Ascending aorta (tissue), 2 donors: Measurements from ENCODE around the gene TMEM31. TPM values are rescaled to one million over a fixed set of nuclear protein-coding genes. Genes with fewer than 3 reads are reported as not detected.

ENCODE experiments used
- DNase-seq, 2 donors: peaks; one replicate each; pipeline ENCODE4 v3.0.0-alpha.2; 2019; ENCODE audit warnings: low spot score in 2 of 2
- H3K27ac ChIP-seq, 2 donors: fragments of 200-600 bp; sonication (generic); one replicate each; pipeline ENCODE4 v1.5.1; 2016 to 2017; ENCODE audit warnings: mild to moderate bottlenecking in 1 of 2
- H3K27me3 ChIP-seq: fragments of 200-600 bp; sonication (generic); one replicate; pipeline ENCODE4 v1.5.1; 2017
- H3K36me3 ChIP-seq, 2 donors: fragments of 200-600 bp; sonication (generic); one replicate each; pipeline ENCODE4 v1.5.1; 2016
- H3K4me1 ChIP-seq, 2 donors: fragments of 200-600 bp; sonication (generic); one replicate each; pipeline ENCODE4 v1.5.1; 2016 to 2017; ENCODE audit warnings: mild to moderate bottlenecking in 1 of 2
- H3K4me3 ChIP-seq, 2 donors: fragments of 200-600 bp; sonication (generic); one replicate each; pipeline ENCODE4 v1.5.1; 2016 to 2017; ENCODE audit warnings: mild to moderate bottlenecking in 1 of 2
- H3K9me3 ChIP-seq, 2 donors: fragments of 200-600 bp; sonication (generic); one replicate each; pipeline ENCODE4 v1.5.1; 2016
- intact Hi-C: fragments of 100-400 bp; cut with DNase I; formaldehyde crosslinking; loops from one replicate; pipeline ENCODE4 v1.15.1; 2023
- total RNA-seq: library from RNA; depleted of rRNA; stranded (reverse); fragments of >200 nt; gene quantifications from one replicate; pipeline ENCODE4 v1.1.0, GENCODE V29; 2016
- TF ChIP-seq, protein P1 (sequence below), 3 experiments: fragments of 200-600 bp in 2 of 3; fragments of 450-650 bp in 1 of 3; sonication (generic) in 2 of 3; IDR thresholded peaks; one replicate each; pipeline ENCODE4 v1.5.1; 2016 to 2019; ENCODE audit warnings: antibody characterized with exemption in 3 of 3, mild to moderate bottlenecking in 1 of 3, moderate library complexity in 1 of 3

The TMEM31 gene
- not detected for total RNA-seq

GRCh38 chrX:103710609-103711008, at the start of gene TMEM31:
TSS of gene TMEM31 (plus strand) at chrX:103710909. CDS start at chrX:103712259, 1,350 bp downstream.
- no peak within 1 kb of the TSS for H3K27ac ChIP-seq
- no peaks in the 10 kb centered on the region for H3K4me1 ChIP-seq
- H3K36me3 ChIP-seq, result no peaks in the 10 kb centered on the region
- H3K4me3 ChIP-seq, result no peak within 1 kb of the TSS
- no peaks in the 10 kb centered on the region for H3K27me3 ChIP-seq
- no peak for DNase-seq
- no peaks in the 10 kb centered on the region for H3K9me3 ChIP-seq
- TF ChIP-seq, protein P1, sequence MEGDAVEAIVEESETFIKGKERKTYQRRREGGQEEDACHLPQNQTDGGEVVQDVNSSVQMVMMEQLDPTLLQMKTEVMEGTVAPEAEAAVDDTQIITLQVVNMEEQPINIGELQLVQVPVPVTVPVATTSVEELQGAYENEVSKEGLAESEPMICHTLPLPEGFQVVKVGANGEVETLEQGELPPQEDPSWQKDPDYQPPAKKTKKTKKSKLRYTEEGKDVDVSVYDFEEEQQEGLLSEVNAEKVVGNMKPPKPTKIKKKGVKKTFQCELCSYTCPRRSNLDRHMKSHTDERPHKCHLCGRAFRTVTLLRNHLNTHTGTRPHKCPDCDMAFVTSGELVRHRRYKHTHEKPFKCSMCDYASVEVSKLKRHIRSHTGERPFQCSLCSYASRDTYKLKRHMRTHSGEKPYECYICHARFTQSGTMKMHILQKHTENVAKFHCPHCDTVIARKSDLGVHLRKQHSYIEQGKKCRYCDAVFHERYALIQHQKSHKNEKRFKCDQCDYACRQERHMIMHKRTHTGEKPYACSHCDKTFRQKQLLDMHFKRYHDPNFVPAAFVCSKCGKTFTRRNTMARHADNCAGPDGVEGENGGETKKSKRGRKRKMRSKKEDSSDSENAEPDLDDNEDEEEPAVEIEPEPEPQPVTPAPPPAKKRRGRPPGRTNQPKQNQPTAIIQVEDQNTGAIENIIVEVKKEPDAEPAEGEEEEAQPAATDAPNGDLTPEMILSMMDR (IDR thresholded peaks at IDR 0.05), result no peak
- intact Hi-C loops, result loop anchor here (5.0 kb wide), 1 partner anchor 62 kb away; no protein-coding TSS in a partner anchor

GRCh38 chrX:103663981-103664762, 46.5 kb upstream of the TMEM31 start:
- no peak for DNase-seq
- no peak overlapping the region for H3K27ac ChIP-seq
- H3K27me3 ChIP-seq, result no peaks in the 10 kb centered on the region
- no peaks in the 10 kb centered on the region for H3K4me1 ChIP-seq
- H3K4me3 ChIP-seq, result no peak overlapping the region
- no peaks in the 10 kb centered on the region for H3K36me3 ChIP-seq
- no peaks in the 10 kb centered on the region for H3K9me3 ChIP-seq
- intact Hi-C loops, result no loop called here
- TF ChIP-seq, protein P1 (IDR thresholded peaks at IDR 0.05), result no peak

- Histone ChIP-seq H3K27me3 (no peaks in the 10 kb centered on the region), H3K27ac (no peak overlapping the region), H3K36me3 (no peaks in the 10 kb centered on the region), H3K4me3 (no peak overlapping the region), H3K4me1 (no peaks in the 10 kb centered on the region), H3K9me3 (no peaks in the 10 kb centered on the region)
- intact Hi-C loops, result no loop called here
- TF ChIP-seq, protein P1 (IDR thresholded peaks at IDR 0.05), result no peak
- no peak for DNase-seq
These were observed 44.3 kb upstream of the TMEM31 start for GRCh38 chrX:103666202-103667107.

GRCh38 chrX:103669745-103670144, 41.0 kb upstream of the TMEM31 start:
- intact Hi-C loops, result no loop called here
- H3K27me3 ChIP-seq, result no peaks in the 10 kb centered on the region
- H3K36me3 ChIP-seq, result peaks cover 0 to 3% of the 10 kb centered on the region in 2 donors
- TF ChIP-seq, protein P1 (IDR thresholded peaks at IDR 0.05), result no peak
- no peak for DNase-seq
- no peaks in the 10 kb centered on the region for H3K4me1 ChIP-seq
- no peak overlapping the region for H3K27ac ChIP-seq
- no peaks in the 10 kb centered on the region for H3K9me3 ChIP-seq
- no peak overlapping the region for H3K4me3 ChIP-seq

GRCh38 chrX:103674531-103675454, 35.9 kb upstream of the TMEM31 start:
- Histone ChIP-seq H3K27me3 (no peaks in the 10 kb centered on the region), H3K9me3 (no peaks in the 10 kb centered on the region), H3K36me3 (peaks cover 8 to 38% of the 10 kb centered on the region in 2 donors), H3K27ac (no peak overlapping the region), H3K4me3 (no peak overlapping the region), H3K4me1 (no peaks in the 10 kb centered on the region)
- TF ChIP-seq, protein P1 (IDR thresholded peaks at IDR 0.05), result no peak
- DNase-seq, result no peak
- intact Hi-C loops, result no loop called here
